Heart left ventricle (tissue), 16 donors: ENCODE results near the gene RSPRY1. TPM values are rescaled to one million over a fixed set of nuclear protein-coding genes. Genes with fewer than 3 reads are reported as not detected.

Source experiments
- ATAC-seq, 4 donors: fragments of 200-7000 bp; cut with Tn5 transposase; one replicate each; pipeline ENCODE4 v1.9.1; 2020 to 2022; ENCODE audit warnings: moderate library complexity in 4 of 4, mild to moderate bottlenecking in 3 of 4, moderate number of reproducible peaks in 1 of 4
- DNase-seq, 5 donors: peaks; one replicate each; pipeline ENCODE4 v3.0.0-alpha.2; 2020
- H3K27ac ChIP-seq, 12 donors: fragments of 200-600 bp; sonication (generic) in 4 of 12; one replicate each; pipeline versions ENCODE4 v1.5.0 to v1.8.0; 2016 to 2022; ENCODE audit warnings: mild to moderate bottlenecking in 2 of 12
- H3K27me3 ChIP-seq, 9 donors: fragments of 200-600 bp; sonication (generic) in 2 of 9; one replicate each; pipeline versions ENCODE4 v1.5.1 to v1.8.0; 2016 to 2022; ENCODE audit warnings: mild to moderate bottlenecking in 3 of 9
- H3K36me3 ChIP-seq, 9 donors: fragments of 200-600 bp; sonication (generic) in 2 of 9; one replicate each; pipeline versions ENCODE4 v1.5.0 to v1.8.0; 2018 to 2022; ENCODE audit warnings: mild to moderate bottlenecking in 2 of 9
- H3K4me1 ChIP-seq, 12 donors: fragments of 200-600 bp; sonication (generic) in 4 of 12; one replicate each; pipeline versions ENCODE4 v1.5.0 to v1.8.0; 2016 to 2022; ENCODE audit warnings: mild to moderate bottlenecking in 3 of 12
- H3K4me3 ChIP-seq, 12 donors: fragments of 200-600 bp; sonication (generic) in 4 of 12; one replicate each; pipeline versions ENCODE4 v1.5.0 to v1.8.0; 2017 to 2022; ENCODE audit warnings: mild to moderate bottlenecking in 9 of 12, moderate library complexity in 4 of 12
- H3K9me3 ChIP-seq, 12 donors: fragments of 200-600 bp; sonication (generic) in 4 of 12; one replicate each; pipeline versions ENCODE4 v1.5.0 to v1.8.0; 2016 to 2022; ENCODE audit warnings: mild to moderate bottlenecking in 1 of 12
- POLR2A ChIP-seq, 2 donors: fragments of 450-650 bp; IDR thresholded peaks; one replicate each; pipeline ENCODE4 v1.6.1; 2017; ENCODE audit warnings: antibody characterized with exemption in 2 of 2, mild to moderate bottlenecking in 2 of 2, moderate library complexity in 2 of 2
- WGBS, 4 donors: extraction: QIAGEN DNeasy Blood & Tissue Kit in 2 of 4; methylation state at CpG; one replicate each; pipeline versions ENCODE4 v1.1.5 to v1.1.7; 2013 to 2018; 5-methylcytosine and 5-hydroxymethylcytosine counted together
- intact Hi-C, 10 donors: fragments of 100-400 bp; cut with DNase I; formaldehyde crosslinking; loops; one replicate each; pipeline versions ENCODE4 v1.11.1 to v1.14.2; 2022
- polyA plus RNA-seq, 2 donors: library from polyadenylated mRNA; stranded (reverse); fragments of 200-250 nt; gene quantifications; one replicate each; pipeline ENCODE4 v1.2.3, GENCODE V29; 2013
- total RNA-seq, 9 donors: library from RNA; depleted of rRNA in 2 of 9; stranded (reverse); fragments of >200 nt in 2 of 9; fragmentation: NEBNext Ultra II Directional in 3 of 9; extraction: Animal tissue kit (Norgen Biotek cat#: 25700) in 3 of 9; gene quantifications; one replicate each; pipeline versions ENCODE4 v1.1.0 to v1.2.4, GENCODE V29; 2016 to 2023
- TF ChIP-seq, protein P1 (sequence below), 12 donors: fragments of 200-600 bp; sonication (generic) in 4 of 12; IDR thresholded peaks; one replicate each; pipeline versions ENCODE4 v1.5.0 to v1.8.0; 2018 to 2022; ENCODE audit warnings: antibody characterized with exemption in 12 of 12, mild to moderate bottlenecking in 5 of 12
- donor health status: ischemic (EF 13 %, LVEDD 7.1; RV severe dilation, severe dysfunction).
- donor health status: healthy with polysubstance abuse.
- donor health status: DM: no; HTN: yes; CAD: no.
- donor health status: DM: no; HTN: no; CAD: no.
- donor health status: ischemic (EF 25% LVEDD 6.9; RV normal size, moderate dysfunction).
- donor health status: ischemic (EF 25% LVEDD 5.7; RV mildly dilated, moderate dysfunction).
- donor health status: healthy.
- donor health status: DM: yes; HTN: yes; CAD: no.
- donor health status: ischemic (EF 35%, LVEDD 5.7; RV mildly dilated, moderate dysfunction).
- donor health status: nonischemic (EF 11% LVEDD 7.7; RV severe dilation, severe dysfunction).
- donor health status: DM: yes; HTN: yes; CAD: no.
- donor health status: PGD.
- donor health status: ischemic (EF 29% LVEDD 5.4; RV normal size, mild dysfunction).
- donor health status: nonischemic (EF 23%, LVEDD 6.1; RV moderate dilation, normal function).

Gene RSPRY1
- total and polyA plus RNA-seq, 11 donors: 5.4 to 22.9 (median 17.1) TPM

DNA sequence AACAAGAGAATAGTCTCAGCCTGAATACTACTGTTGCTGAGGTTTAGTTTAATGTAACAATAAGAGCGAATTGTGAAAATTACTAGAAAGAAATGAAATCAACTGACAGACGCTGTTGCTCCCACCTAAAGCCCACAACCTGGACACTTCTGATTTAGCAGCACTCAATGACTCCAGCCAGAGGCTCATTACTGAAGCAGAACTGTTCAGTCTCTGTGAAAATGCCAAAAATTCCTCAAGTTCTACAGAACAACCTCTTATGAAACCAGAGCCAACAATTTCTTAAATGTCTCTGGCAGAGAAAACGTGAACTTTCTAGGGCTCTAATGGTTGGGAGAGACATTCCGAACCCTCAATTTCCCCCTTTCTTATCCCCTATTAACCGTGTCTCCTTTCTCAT, 10.2 kb upstream of the RSPRY1 start:
- ATAC-seq: no peak

DNA sequence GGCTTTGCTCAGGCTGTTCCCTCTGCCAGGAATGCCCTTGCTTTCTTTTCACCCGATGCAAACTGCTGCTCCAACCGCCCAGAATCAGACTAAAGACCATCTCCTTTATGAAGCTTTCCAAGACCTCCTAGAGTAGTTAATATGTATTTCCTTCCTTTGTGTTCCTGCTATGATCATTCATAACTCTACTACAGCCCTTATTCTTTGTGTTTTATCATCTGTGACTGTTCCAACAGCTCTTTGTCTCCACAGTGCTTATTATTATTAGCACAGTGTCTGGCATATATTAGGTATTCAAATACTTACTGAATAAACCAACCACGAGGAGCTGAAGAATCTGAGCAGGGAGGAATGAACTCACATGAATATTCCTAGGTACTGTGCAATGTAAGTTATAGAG, 7.9 kb upstream of the RSPRY1 start:
- Histone ChIP-seq H3K4me3 (no peak overlapping the region), H3K4me1 (peaks cover 0 to 18% (median 6%) of the 10 kb centered on the region in 12 donors), H3K27me3 (no peaks in the 10 kb centered on the region), H3K27ac (no peak overlapping the region), H3K9me3 (no peaks in the 10 kb centered on the region), H3K36me3 (peaks cover 0 to 20% (median 8%) of the 10 kb centered on the region in 9 donors)
- ATAC-seq: peak in 1 of 4 donors; percentile 37
- intact Hi-C loops: loop anchor here in 1 of 10 donors (10.0 kb wide), 1 partner anchor 313 kb away; the partner anchor contains the start of gene SLC12A3
- WGBS, 4 donors: 48 to 56% (median 50%) methylated on average over 3 of the region's 3 CpGs
- DNase-seq: no peak
- TF ChIP-seq, protein P1, sequence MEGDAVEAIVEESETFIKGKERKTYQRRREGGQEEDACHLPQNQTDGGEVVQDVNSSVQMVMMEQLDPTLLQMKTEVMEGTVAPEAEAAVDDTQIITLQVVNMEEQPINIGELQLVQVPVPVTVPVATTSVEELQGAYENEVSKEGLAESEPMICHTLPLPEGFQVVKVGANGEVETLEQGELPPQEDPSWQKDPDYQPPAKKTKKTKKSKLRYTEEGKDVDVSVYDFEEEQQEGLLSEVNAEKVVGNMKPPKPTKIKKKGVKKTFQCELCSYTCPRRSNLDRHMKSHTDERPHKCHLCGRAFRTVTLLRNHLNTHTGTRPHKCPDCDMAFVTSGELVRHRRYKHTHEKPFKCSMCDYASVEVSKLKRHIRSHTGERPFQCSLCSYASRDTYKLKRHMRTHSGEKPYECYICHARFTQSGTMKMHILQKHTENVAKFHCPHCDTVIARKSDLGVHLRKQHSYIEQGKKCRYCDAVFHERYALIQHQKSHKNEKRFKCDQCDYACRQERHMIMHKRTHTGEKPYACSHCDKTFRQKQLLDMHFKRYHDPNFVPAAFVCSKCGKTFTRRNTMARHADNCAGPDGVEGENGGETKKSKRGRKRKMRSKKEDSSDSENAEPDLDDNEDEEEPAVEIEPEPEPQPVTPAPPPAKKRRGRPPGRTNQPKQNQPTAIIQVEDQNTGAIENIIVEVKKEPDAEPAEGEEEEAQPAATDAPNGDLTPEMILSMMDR (IDR thresholded peaks at IDR 0.05): no peak
- TF ChIP-seq POLR2A (IDR thresholded peaks at IDR 0.05): no peak

More for the DNA sequence above, 10.2 kb upstream of the RSPRY1 start:
- H3K27me3 ChIP-seq: no peaks in the 10 kb centered on the region
- WGBS, 4 donors: 90 to 92% (median 91%) methylated on average over 5 of the region's 5 CpGs
- TF ChIP-seq POLR2A (IDR thresholded peaks at IDR 0.05): no peak
- TF ChIP-seq, protein P1 (IDR thresholded peaks at IDR 0.05): no peak
- H3K9me3 ChIP-seq: no peaks in the 10 kb centered on the region
- intact Hi-C loops: loop anchor here in 1 of 10 donors (10.0 kb wide), 1 partner anchor 311 kb away; the partner anchor contains the start of gene SLC12A3
- no peak overlapping the region for H3K4me3 ChIP-seq
- H3K36me3 ChIP-seq: peaks cover 0 to 43% (median 31%) of the 10 kb centered on the region in 9 donors
- peaks cover 0 to 18% (median 6%) of the 10 kb centered on the region in 12 donors for H3K4me1 ChIP-seq
- no peak for DNase-seq
- H3K27ac ChIP-seq: no peak overlapping the region

DNA sequence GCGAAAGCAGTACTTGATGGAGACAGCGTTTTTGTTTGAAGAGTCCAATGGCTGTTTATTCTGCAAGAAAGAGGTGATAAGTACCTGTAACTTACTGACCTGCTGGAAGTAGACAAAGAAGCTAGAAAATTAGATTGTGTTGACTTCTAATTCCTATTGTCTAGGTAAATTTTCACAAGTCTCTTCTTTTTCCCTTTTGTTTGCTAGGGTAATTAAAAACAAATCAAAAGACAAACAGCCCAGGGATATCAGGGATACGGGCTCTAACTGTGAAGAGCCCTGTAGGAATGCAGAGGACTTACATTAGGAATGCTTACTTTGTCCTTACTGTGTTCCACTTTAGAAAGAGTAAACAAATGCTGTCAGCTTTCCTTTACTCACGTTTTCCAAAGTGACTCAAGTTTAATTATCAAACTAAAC, 7.3 kb upstream of the RSPRY1 start:
- no peak for DNase-seq
- no peak for ATAC-seq
- H3K9me3 ChIP-seq: no peaks in the 10 kb centered on the region
- H3K4me3 ChIP-seq: no peak overlapping the region
- intact Hi-C loops: loop anchor here in 1 of 10 donors (10.0 kb wide), 1 partner anchor 314 kb away; the partner anchor contains the start of gene SLC12A3
- H3K36me3 ChIP-seq: peaks cover 0 to 14% (median 1%) of the 10 kb centered on the region in 9 donors
- no peaks in the 10 kb centered on the region for H3K27me3 ChIP-seq
- TF ChIP-seq, protein P1 (IDR thresholded peaks at IDR 0.05): no peak
- no peak for TF ChIP-seq POLR2A (IDR thresholded peaks at IDR 0.05)
- 52 to 66% (median 60%) methylated on average over 4 of the region's 4 CpGs for WGBS, 4 donors
- peaks cover 0 to 18% (median 6%) of the 10 kb centered on the region in 12 donors for H3K4me1 ChIP-seq
- H3K27ac ChIP-seq: no peak overlapping the region

DNA sequence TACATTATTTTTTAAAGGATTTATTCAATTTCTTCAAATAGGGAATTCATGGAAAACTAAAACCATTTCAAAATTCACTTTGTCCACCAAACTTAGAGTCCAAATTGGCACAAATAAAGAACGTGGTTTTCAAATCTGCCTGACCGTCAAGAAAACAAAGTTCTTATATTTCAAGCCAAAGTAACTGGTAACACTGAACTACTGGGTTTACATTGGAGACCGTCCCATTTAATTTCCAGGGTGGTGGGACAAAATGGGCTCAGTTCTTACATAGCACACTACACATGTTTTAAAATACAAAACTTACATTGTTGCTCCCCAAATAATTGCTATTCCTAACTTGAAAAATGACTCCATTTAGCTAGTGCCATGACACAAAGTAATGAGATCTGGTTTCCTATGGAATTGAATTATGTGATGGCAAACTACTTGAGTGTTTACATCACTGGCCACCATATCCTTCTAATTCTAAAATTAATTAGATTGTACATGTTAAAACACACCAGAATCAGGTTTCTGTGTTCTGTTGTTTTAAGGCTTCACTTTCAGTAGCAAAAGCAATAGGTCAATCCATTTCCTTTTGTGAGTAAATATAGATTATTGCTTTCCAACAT, 6.8 kb upstream of the RSPRY1 start:
- DNase-seq (no peak), ATAC-seq (no peak)
- H3K27me3 ChIP-seq: no peaks in the 10 kb centered on the region
- peaks cover 0 to 13% (median 0%) of the 10 kb centered on the region in 9 donors for H3K36me3 ChIP-seq
- peaks cover 0 to 20% (median 8%) of the 10 kb centered on the region in 12 donors for H3K4me1 ChIP-seq
- no peak for TF ChIP-seq POLR2A (IDR thresholded peaks at IDR 0.05)
- TF ChIP-seq, protein P1 (IDR thresholded peaks at IDR 0.05): no peak
- H3K4me3 ChIP-seq: no peak overlapping the region
- 77 to 82% (median 80%) methylated on average over 3 of the region's 3 CpGs for WGBS, 4 donors
- intact Hi-C loops: loop anchor here in 1 of 10 donors (10.0 kb wide), 1 partner anchor 315 kb away; the partner anchor contains the start of gene SLC12A3
- H3K9me3 ChIP-seq: no peaks in the 10 kb centered on the region
- no peak overlapping the region for H3K27ac ChIP-seq
